Ishikawa (cell line): Measurements from ENCODE around the gene ARHGAP44.

ENCODE experiments used
- CEBPB ChIP-seq: IDR thresholded peaks from 2 replicates; pipeline ENCODE4 v1.6.1; 2012
- EGR1 ChIP-seq: IDR thresholded peaks from 2 replicates; pipeline ENCODE4 v1.6.1; 2012
- EP300 ChIP-seq: IDR thresholded peaks from 2 replicates; pipeline ENCODE4 v1.6.1; 2012; ENCODE audit warnings: borderline replicate concordance
- MAX ChIP-seq: IDR thresholded peaks from 2 replicates; pipeline ENCODE4 v1.6.1; 2012
- NFIC ChIP-seq: IDR thresholded peaks from 2 replicates; pipeline ENCODE4 v1.6.1; 2012
- RAD21 ChIP-seq: IDR thresholded peaks from 2 replicates; pipeline ENCODE4 v1.6.1; 2012; ENCODE audit warnings: low read depth
- REST ChIP-seq: IDR thresholded peaks from 2 replicates; pipeline ENCODE4 v1.6.1; 2012; ENCODE audit warnings: low read depth, mild to moderate bottlenecking
- TAF1 ChIP-seq: IDR thresholded peaks from 2 replicates; pipeline ENCODE4 v1.6.1; 2012; ENCODE audit warnings: low read depth, mild to moderate bottlenecking
- TCF12 ChIP-seq: IDR thresholded peaks from 2 replicates; pipeline ENCODE4 v1.6.1; 2012; ENCODE audit warnings: low read depth
- TEAD4 ChIP-seq: IDR thresholded peaks from 2 replicates; pipeline ENCODE4 v1.6.1; 2012
- USF1 ChIP-seq: IDR thresholded peaks from 2 replicates; pipeline ENCODE4 v1.6.1; 2012
- YY1 ChIP-seq: IDR thresholded peaks from 2 replicates; pipeline ENCODE4 v1.6.1; 2012; ENCODE audit warnings: low read depth
- ZBTB7A ChIP-seq: IDR thresholded peaks from 2 replicates; pipeline ENCODE4 v1.6.1; 2012; ENCODE audit warnings: low read depth

GRCh38 chr17:12859520-12859919 is 70.2 kb downstream of the ARHGAP44 start:
- TF ChIP-seq TEAD4: no peak
- no peak for TF ChIP-seq RAD21
- no peak for TF ChIP-seq TAF1
- TF ChIP-seq YY1: no peak
- no peak for TF ChIP-seq USF1
- TF ChIP-seq CEBPB: no peak
- no peak for TF ChIP-seq MAX
- no peak for TF ChIP-seq REST
- no peak for TF ChIP-seq EP300
- TF ChIP-seq TCF12: no peak
- no peak for TF ChIP-seq ZBTB7A
- TF ChIP-seq NFIC: no peak
- TF ChIP-seq EGR1: no peak
